ENCODE data around the gene UBP1. TPM values are rescaled to one million over a fixed set of nuclear protein-coding genes. Genes with fewer than 3 reads are reported as not detected.
"Not testable (repeated sequence)": the region's sequence is repeated elsewhere in the genome, so short reads cannot be mapped to it uniquely, and the experiment has no call there.

UBP1 gene
- polyA plus RNA-seq, 1 experiment, result 104 TPM

DNA sequence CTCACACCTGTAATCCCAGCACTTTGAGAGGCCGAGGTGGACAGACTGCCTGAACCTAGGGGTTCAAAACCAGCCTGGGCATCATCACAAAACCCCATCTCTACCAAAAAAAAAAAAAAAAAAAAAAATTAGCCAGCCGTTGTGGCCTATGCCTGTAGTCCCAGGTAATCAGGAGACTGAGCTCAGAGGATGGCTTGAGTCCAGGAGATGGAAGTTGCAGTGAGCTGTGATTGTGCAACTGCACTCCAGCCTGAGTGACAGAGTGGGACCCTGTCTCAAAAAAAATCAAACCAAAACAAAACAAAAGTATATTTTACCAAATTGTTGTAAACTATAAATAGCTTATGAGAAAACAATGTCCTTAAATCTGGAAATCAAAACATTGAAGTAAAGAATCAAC lies 34.7 kb upstream of the UBP1 start:
- ChIA-PET CTCF (interaction anchor here (1.0 to 1.1 kb wide), 2 partner anchors 312 to 343 kb away, joined by 3 to 5 read pairs; no protein-coding TSS in a partner anchor), POLR2A (no interaction called here)
- no peak overlapping the region for H3K4me3 ChIP-seq (ENCODE audit: low read depth, low read length)

DNA sequence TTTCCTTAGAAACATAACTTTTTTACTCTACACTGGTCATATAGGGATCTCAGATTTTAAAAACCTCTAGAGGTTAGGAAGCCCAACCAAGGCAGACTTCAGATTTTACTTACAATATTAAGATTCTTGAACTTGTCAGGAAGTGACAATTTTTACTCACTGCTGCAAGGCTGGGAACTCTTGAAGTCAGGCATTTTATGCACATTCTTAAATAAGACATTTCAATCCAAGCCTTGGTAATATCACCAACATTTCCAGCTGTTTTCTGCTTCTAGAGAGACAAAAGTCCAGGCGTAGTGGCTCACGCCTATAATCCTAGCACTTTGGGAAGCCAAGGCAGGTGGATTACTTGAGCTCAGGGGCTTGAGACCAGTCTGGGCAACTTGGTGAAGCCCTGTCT lies 33.6 kb upstream of the UBP1 start:
- ChIA-PET CTCF (no interaction called here), POLR2A (no interaction called here)
- TF ChIP-seq, protein P1, sequence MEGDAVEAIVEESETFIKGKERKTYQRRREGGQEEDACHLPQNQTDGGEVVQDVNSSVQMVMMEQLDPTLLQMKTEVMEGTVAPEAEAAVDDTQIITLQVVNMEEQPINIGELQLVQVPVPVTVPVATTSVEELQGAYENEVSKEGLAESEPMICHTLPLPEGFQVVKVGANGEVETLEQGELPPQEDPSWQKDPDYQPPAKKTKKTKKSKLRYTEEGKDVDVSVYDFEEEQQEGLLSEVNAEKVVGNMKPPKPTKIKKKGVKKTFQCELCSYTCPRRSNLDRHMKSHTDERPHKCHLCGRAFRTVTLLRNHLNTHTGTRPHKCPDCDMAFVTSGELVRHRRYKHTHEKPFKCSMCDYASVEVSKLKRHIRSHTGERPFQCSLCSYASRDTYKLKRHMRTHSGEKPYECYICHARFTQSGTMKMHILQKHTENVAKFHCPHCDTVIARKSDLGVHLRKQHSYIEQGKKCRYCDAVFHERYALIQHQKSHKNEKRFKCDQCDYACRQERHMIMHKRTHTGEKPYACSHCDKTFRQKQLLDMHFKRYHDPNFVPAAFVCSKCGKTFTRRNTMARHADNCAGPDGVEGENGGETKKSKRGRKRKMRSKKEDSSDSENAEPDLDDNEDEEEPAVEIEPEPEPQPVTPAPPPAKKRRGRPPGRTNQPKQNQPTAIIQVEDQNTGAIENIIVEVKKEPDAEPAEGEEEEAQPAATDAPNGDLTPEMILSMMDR (IDR thresholded peaks at IDR 0.05; ENCODE audit: low read depth, low read length), result no peak
- Histone ChIP-seq H3K27me3 (ENCODE audit: control insufficient read depth, insufficient read depth, low read length) (no peaks in the 10 kb centered on the region), H3K27ac (ENCODE audit: low read depth, low read length) (no peak overlapping the region), H3K9me3 (ENCODE audit: control insufficient read depth, insufficient read depth, low read length) (no peaks in the 10 kb centered on the region), H3K4me3 (ENCODE audit: low read depth, low read length) (no peak overlapping the region)
- DNase-seq (ENCODE audit: low read depth, low spot score), result no peak

More for the DNA sequence above, 34.7 kb upstream of the UBP1 start:
- no peak for DNase-seq (ENCODE audit: low read depth, low spot score)
- TF ChIP-seq, protein P1 (IDR thresholded peaks at IDR 0.05; ENCODE audit: low read depth, low read length), result no peak
- no peak overlapping the region for H3K27ac ChIP-seq (ENCODE audit: low read depth, low read length)
- no peaks in the 10 kb centered on the region for H3K27me3 ChIP-seq (ENCODE audit: control insufficient read depth, insufficient read depth, low read length)
- H3K9me3 ChIP-seq (ENCODE audit: control insufficient read depth, insufficient read depth, low read length), result no peaks in the 10 kb centered on the region

DNA sequence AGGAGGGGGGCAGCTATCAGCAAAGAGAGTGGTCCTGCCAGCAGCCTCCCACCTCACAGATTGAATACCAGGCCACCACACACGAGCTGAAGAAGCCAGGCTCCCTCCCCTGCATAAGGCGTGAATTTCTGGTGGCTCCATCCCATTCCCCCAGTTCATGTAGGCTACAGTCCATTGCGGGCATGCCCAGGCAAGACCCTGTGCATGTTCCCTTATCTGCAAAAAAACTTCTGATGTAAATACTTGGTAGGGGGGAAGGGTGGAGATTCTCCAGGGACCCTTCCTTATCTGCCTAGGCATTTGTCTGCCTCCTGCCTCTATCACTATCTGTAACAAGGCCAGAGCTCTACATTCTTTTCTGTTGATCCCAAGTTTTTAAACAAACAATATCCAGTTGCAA lies 27.6 kb upstream of the UBP1 start:
- POLR2A ChIA-PET, result no interaction called here
- CTCF ChIA-PET, result no interaction called here
- TF ChIP-seq, protein P1 (IDR thresholded peaks at IDR 0.05; ENCODE audit: low read depth, low read length), result no peak
- DNase-seq (ENCODE audit: low read depth, low spot score), result no peak
- Histone ChIP-seq H3K9me3 (ENCODE audit: control insufficient read depth, insufficient read depth, low read length) (no peaks in the 10 kb centered on the region; the same call in 1 of the 2 replicates), H3K27me3 (ENCODE audit: control insufficient read depth, insufficient read depth, low read length) (no peaks in the 10 kb centered on the region), H3K4me3 (ENCODE audit: low read depth, low read length) (no peak overlapping the region), H3K27ac (ENCODE audit: low read depth, low read length) (no peak overlapping the region)

DNA sequence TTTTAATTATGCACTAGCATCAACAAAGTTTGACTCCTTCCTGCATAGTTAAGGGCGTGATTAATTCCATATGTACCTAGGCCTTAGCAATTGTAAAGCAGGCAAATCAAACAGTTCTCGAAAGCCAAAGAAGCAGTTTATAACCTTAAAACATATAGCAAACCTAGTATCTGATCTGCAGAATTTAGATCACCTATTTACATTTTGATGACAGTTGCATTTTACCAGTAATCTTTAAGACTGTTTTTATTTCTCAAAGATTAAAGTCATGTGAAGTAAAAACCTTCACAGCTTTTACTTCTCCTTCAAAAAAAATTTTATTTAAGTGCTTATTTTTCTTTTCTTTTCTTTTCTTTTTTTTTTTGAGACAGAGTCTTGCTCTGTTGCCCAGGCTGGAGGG lies 20.9 kb upstream of the UBP1 start:
- ChIA-PET CTCF (interaction anchor here (0.7 to 1.4 kb wide), 2 partner anchors 17 to 88 kb away, joined by 3 to 4 read pairs; no protein-coding TSS in a partner anchor), POLR2A (interaction anchor here (0.6 kb wide), 1 partner anchor 21 kb away, joined by 4 read pairs; the partner anchor contains the start of gene UBP1)
- H3K27me3 ChIP-seq (ENCODE audit: control insufficient read depth, insufficient read depth, low read length), result no peaks in the 10 kb centered on the region
- H3K4me3 ChIP-seq (ENCODE audit: low read depth, low read length), result no peak overlapping the region
- no peak for DNase-seq (ENCODE audit: low read depth, low spot score)
- no peak overlapping the region for H3K27ac ChIP-seq (ENCODE audit: low read depth, low read length)
- H3K9me3 ChIP-seq (ENCODE audit: control insufficient read depth, insufficient read depth, low read length), result peaks cover 21% of the 10 kb centered on the region
- TF ChIP-seq, protein P1 (IDR thresholded peaks at IDR 0.05; ENCODE audit: low read depth, low read length), result no peak

DNA sequence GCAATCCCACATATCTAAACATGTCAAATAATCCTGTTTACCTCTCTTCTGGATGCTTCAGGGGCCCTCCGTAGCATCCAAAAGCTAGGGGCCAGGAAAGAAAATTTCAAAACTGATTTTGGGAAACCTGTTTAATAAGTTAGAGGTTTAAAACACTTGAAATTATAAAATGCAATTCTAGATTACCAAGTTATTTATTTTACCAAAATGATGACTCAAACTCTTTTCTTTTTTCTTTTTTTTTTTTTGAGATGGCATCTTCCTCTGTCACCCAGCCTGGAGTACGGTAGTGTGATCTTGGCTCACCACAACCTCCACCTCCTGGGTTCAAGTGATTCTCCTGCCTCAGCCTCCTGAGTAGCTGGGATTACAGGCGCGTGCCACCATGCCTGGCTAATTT lies 19.4 kb upstream of the UBP1 start:
- POLR2A ChIA-PET; H3K27ac ChIP-seq (ENCODE audit: low read depth, low read length); H3K27me3 ChIP-seq (ENCODE audit: control insufficient read depth, insufficient read depth, low read length); CTCF ChIA-PET; H3K4me3 ChIP-seq (ENCODE audit: low read depth, low read length); DNase-seq (ENCODE audit: low read depth, low spot score): not testable (repeated sequence)
- H3K9me3 ChIP-seq (ENCODE audit: control insufficient read depth, insufficient read depth, low read length), result peaks cover 21% of the 10 kb centered on the region

DNA sequence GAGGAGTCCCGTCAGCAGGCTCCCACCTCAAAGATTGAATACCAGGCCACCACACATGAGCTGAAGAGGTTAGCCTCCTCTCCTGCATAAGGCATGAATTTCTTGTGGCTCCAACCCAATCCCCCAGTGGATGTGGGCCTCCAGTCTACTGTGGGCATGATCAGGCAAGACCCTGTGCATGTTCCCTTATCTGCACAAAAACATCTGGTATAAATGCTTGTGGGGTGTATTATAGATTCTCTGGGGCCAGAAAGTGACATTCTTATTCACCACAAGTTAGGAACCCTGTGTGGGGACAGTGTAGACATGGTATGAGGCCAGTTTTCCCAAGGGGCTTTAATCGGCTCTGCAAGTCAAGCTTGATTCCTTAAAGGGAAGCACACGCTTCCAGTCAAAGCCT lies 18.2 kb upstream of the UBP1 start:
- ChIA-PET POLR2A (no interaction called here), CTCF (no interaction called here)
- H3K4me3 ChIP-seq (ENCODE audit: low read depth, low read length), result no peak overlapping the region
- TF ChIP-seq, protein P1 (IDR thresholded peaks at IDR 0.05; ENCODE audit: low read depth, low read length), result no peak
- H3K9me3 ChIP-seq (ENCODE audit: control insufficient read depth, insufficient read depth, low read length), result peaks cover 24% of the 10 kb centered on the region
- H3K27ac ChIP-seq (ENCODE audit: low read depth, low read length), result no peak overlapping the region
- H3K27me3 ChIP-seq (ENCODE audit: control insufficient read depth, insufficient read depth, low read length), result no peaks in the 10 kb centered on the region
- no peak for DNase-seq (ENCODE audit: low read depth, low spot score)
